Left lobe of liver (tissue), 2 donors: Measurements from ENCODE around the gene LRP3. TPM values are rescaled to one million over a fixed set of nuclear protein-coding genes. Genes with fewer than 3 reads are reported as not detected.
A peak's percentile ranks its signal among the peaks of the same experiment; 100 is the strongest.
"Not testable (repeated sequence)": the region's sequence is repeated elsewhere in the genome, so short reads cannot be mapped to it uniquely, and the experiment has no call there.

Source experiments
- ATAC-seq: fragments of 200-7000 bp; cut with Tn5 transposase; one replicate; pipeline ENCODE4 v1.9.1; 2020; ENCODE audit warnings: mild to moderate bottlenecking, moderate library complexity
- DNase-seq: peaks from one replicate; pipeline ENCODE4 v3.0.0-alpha.2; 2020; ENCODE audit warnings: low spot score
- total RNA-seq: library from RNA; stranded (reverse); gene quantifications from one replicate; pipeline ENCODE4 v1.2.1, GENCODE V29; 2021
- donor health status: DM: no; HTN: no; CAD: no; lungs with moderate emphysema.
- donor health status: DM: no; HTN: yes; CAD: no.

LRP3 gene
- total RNA-seq, 1 donor from 2014 or later = 45.7 TPM

GRCh38 chr19:33214596-33214995, 20.5 kb downstream of the LRP3 start:
- DNase-seq (no peak), ATAC-seq (no peak)

GRCh38 chr19:33215438-33216197, 21.5 kb downstream of the LRP3 start:
- DNase-seq (no peak), ATAC-seq (no peak)

- DNase-seq (no peak), ATAC-seq (no peak)
These were observed 22.2 kb downstream of the LRP3 start for GRCh38 chr19:33216198-33216830.

GRCh38 chr19:33217881-33218280, 23.8 kb downstream of the LRP3 start:
- DNase-seq (no peak), ATAC-seq (no peak)

- no peak for ATAC-seq
- DNase-seq = no peak
These were observed 25.2 kb downstream of the LRP3 start for GRCh38 chr19:33219261-33219815.

- ATAC-seq (no peak), DNase-seq (no peak)
These were observed 26.0 kb downstream of the LRP3 start for GRCh38 chr19:33220115-33220514.

GRCh38 chr19:33220735-33221134, 26.6 kb downstream of the LRP3 start:
- ATAC-seq (no peak), DNase-seq (no peak)

- DNase-seq = no peak
These were observed 27.5 kb downstream of the LRP3 start for GRCh38 chr19:33221638-33222037.

GRCh38 chr19:33222255-33222654, 28.1 kb downstream of the LRP3 start:
- DNase-seq, ATAC-seq: not testable (repeated sequence)

More at GRCh38 chr19:33221638-33222037, 27.5 kb downstream of the LRP3 start:
- ATAC-seq = no peak

GRCh38 chr19:33224694-33225457, 30.7 kb downstream of the LRP3 start:
- no peak for ATAC-seq
- no peak for DNase-seq

GRCh38 chr19:33225458-33225926, 31.4 kb downstream of the LRP3 start, which contains the start of gene SLC7A10:
TSS of gene SLC7A10 (minus strand) at chr19:33225850. CDS start at chr19:33225703, 147 bp downstream.
- DNase-seq = no peak
- ATAC-seq = peak; percentile 34

- ATAC-seq (peak; percentile 47), DNase-seq (no peak)
These were observed 32.6 kb downstream of the LRP3 start for GRCh38 chr19:33226550-33227241.

- no peak for DNase-seq
- ATAC-seq = no peak
These were observed 33.1 kb downstream of the LRP3 start for GRCh38 chr19:33227242-33227650.

- DNase-seq (no peak), ATAC-seq (no peak)
These were observed 33.9 kb downstream of the LRP3 start for GRCh38 chr19:33227870-33228599.

- no peak for ATAC-seq
- DNase-seq = no peak
These were observed 35.8 kb downstream of the LRP3 start for GRCh38 chr19:33229962-33230361.

GRCh38 chr19:33231511-33231910, 37.4 kb downstream of the LRP3 start:
- no peak for ATAC-seq

GRCh38 chr19:33232656-33233055, 38.5 kb downstream of the LRP3 start:
- no peak for ATAC-seq
- no peak for DNase-seq

More at GRCh38 chr19:33231511-33231910, 37.4 kb downstream of the LRP3 start:
- no peak for DNase-seq

- no peak for ATAC-seq
- no peak for DNase-seq
These were observed 39.1 kb downstream of the LRP3 start for GRCh38 chr19:33233056-33233873.

- no peak for ATAC-seq
- DNase-seq = no peak
These were observed 40.0 kb downstream of the LRP3 start for GRCh38 chr19:33234092-33234491.
